PFSK-1 (cell line): ENCODE results near the gene PDPK1.

Experiments
- POLR2AphosphoS5 ChIP-seq: IDR thresholded peaks from 2 replicates; pipeline ENCODE4 v1.6.1; 2012; ENCODE audit warnings: low read depth, mild to moderate bottlenecking, control low read depth, low read length, moderate library complexity
- TAF1 ChIP-seq: IDR thresholded peaks from 2 replicates; pipeline ENCODE4 v1.6.1; 2012; ENCODE audit warnings: low read length, control low read depth, borderline replicate concordance; ENCODE audit not compliant: insufficient read depth
- TF ChIP-seq, protein P1 (sequence below), 2 experiments: IDR thresholded peaks; 2 replicates each; pipeline versions ENCODE4 v1.6.1 to v1.8.0; 2011 to 2012; ENCODE audit warnings: low read depth in 2 of 2, low read length in 2 of 2, control low read depth in 1 of 2, inconsistent platforms in 1 of 2, mild to moderate bottlenecking in 1 of 2, moderate library complexity in 1 of 2; ENCODE audit not compliant: insufficient read depth in 1 of 2

DNA sequence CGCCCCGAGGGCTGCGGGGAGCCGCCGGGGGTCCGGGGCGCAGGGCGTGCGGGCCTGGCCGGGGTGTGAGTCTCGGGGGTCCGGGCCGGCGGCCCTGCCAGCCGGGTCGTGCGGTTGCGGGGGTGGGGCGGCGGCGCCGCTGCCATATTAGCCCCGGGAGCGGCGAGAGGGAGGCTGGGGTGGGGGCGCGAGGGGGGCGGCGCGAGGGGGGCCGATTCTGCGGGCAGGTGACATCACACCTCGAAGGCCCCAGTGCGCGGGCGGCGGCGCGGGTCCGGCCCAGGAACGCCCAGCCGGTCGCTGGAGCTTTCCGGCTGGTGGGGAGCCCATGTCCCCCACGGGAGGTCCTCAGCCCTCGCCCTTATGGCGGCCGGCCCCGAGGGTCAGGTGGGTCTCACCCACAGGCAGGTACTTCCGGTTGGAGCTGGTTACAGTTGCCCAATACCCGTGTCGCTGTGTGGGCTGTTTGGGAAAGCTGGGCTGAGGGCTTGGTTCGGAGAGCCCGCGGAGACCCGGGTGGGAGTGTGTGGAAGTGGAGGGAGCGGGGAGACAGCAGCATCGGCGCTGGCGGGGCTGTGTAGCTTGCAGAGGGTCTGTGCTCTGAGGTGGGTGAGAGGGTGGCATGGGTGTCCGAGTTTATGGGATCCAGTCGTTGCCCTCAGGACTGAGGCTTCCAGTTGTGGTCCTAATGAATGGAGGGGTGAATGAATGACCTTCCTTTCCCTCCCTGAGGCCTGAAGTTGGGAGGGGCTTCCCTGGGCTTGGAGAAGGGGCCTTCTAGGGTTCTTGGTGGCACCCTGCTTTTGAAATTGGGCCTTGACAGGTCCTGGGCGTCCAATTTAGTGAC, 23.3 kb upstream of the PDPK1 start:
- TF ChIP-seq, protein P1, sequence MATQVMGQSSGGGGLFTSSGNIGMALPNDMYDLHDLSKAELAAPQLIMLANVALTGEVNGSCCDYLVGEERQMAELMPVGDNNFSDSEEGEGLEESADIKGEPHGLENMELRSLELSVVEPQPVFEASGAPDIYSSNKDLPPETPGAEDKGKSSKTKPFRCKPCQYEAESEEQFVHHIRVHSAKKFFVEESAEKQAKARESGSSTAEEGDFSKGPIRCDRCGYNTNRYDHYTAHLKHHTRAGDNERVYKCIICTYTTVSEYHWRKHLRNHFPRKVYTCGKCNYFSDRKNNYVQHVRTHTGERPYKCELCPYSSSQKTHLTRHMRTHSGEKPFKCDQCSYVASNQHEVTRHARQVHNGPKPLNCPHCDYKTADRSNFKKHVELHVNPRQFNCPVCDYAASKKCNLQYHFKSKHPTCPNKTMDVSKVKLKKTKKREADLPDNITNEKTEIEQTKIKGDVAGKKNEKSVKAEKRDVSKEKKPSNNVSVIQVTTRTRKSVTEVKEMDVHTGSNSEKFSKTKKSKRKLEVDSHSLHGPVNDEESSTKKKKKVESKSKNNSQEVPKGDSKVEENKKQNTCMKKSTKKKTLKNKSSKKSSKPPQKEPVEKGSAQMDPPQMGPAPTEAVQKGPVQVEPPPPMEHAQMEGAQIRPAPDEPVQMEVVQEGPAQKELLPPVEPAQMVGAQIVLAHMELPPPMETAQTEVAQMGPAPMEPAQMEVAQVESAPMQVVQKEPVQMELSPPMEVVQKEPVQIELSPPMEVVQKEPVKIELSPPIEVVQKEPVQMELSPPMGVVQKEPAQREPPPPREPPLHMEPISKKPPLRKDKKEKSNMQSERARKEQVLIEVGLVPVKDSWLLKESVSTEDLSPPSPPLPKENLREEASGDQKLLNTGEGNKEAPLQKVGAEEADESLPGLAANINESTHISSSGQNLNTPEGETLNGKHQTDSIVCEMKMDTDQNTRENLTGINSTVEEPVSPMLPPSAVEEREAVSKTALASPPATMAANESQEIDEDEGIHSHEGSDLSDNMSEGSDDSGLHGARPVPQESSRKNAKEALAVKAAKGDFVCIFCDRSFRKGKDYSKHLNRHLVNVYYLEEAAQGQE (IDR thresholded peaks at IDR 0.05; ENCODE audit: insufficient read depth in 1 of 2, low read depth in 2 of 2, low read length in 2 of 2), result no peak
- TF ChIP-seq POLR2AphosphoS5, result no peak
- no peak for TF ChIP-seq TAF1
